ENCODE data around the gene PANX1. TPM values are rescaled to one million over a fixed set of nuclear protein-coding genes. Genes with fewer than 3 reads are reported as not detected.

The PANX1 gene
- total RNA-seq, 1 donor = 48.1 TPM

DNA sequence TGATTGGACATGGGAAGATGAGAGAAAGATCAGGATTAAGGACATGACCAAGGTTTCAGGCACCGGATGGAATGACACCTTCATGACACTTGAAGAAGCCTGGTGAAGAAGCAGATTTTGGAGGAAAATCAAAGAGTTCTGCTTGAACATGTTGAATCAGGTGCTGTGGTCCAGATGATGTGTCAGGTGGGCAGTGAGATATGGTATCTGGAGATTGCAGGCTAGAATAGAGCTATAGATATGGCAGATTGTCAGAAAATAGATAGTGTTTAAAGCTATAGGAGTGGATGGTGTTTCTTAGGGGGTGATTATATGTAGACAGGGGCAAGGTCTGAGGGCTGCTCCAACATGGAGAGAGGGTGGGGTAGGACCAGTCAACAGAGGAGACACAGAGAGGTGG, 40.2 kb downstream of the PANX1 start:
- Histone ChIP-seq H3K27ac (ENCODE audit: low read depth, low read length) (no peak overlapping the region), H3K4me2 (ENCODE audit: insufficient read depth, low read length) (no peak overlapping the region), H3K79me2 (ENCODE audit: insufficient read depth, low read length) (peaks cover 54% of the 10 kb centered on the region), H2AFZ (ENCODE audit: low read length) (no peak overlapping the region), H3K4me3 (ENCODE audit: insufficient read depth, low read length) (no peak overlapping the region), H3K9me3 (ENCODE audit: low read depth, low read length) (no peaks in the 10 kb centered on the region), H4K20me1 (ENCODE audit: insufficient read depth, low read length) (peaks cover 31% of the 10 kb centered on the region), H3K4me1 (ENCODE audit: insufficient read depth, low read length) (no peaks in the 10 kb centered on the region), H3K27me3 (ENCODE audit: insufficient read depth, low read length) (no peaks in the 10 kb centered on the region), H3K36me3 (ENCODE audit: insufficient read depth, low read length) (no peaks in the 10 kb centered on the region)
- TF ChIP-seq CTCF (IDR thresholded peaks at IDR 0.05; ENCODE audit: extremely low read depth, low read depth, low read length) = no peak
- DNase-seq (ENCODE audit: insufficient read length, low spot score, missing footprints) = no peak

DNA sequence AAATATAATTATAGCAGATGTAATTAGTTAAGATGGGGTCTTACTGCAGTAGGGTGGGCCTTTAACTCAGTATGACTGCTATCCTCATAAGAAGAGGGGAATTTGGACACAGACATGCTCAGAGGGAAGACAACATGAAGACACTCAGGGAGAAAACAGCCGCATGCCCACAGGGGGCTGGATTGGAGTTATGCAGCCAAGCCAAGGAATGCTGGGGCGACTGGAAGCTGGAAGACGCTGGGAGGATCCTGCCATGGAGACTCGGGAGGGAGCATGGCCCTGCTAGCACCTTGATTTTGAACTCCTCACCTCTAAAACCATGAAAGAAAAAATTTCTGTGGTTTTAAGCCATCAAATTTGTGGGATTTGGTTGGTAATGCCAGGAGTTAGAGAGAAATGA, 40.9 kb downstream of the PANX1 start:
- TF ChIP-seq CTCF (IDR thresholded peaks at IDR 0.05; ENCODE audit: extremely low read depth, low read depth, low read length) = no peak
- H3K9me3 ChIP-seq (ENCODE audit: low read depth, low read length) = no peaks in the 10 kb centered on the region
- peaks cover 54% of the 10 kb centered on the region for H3K79me2 ChIP-seq (ENCODE audit: insufficient read depth, low read length)
- no peak overlapping the region for H3K4me3 ChIP-seq (ENCODE audit: insufficient read depth, low read length)
- H3K27ac ChIP-seq (ENCODE audit: low read depth, low read length) = no peak overlapping the region
- no peak for DNase-seq (ENCODE audit: insufficient read length, low spot score, missing footprints)
- no peak overlapping the region for H3K4me2 ChIP-seq (ENCODE audit: insufficient read depth, low read length)
- H4K20me1 ChIP-seq (ENCODE audit: insufficient read depth, low read length) = peaks cover 32% of the 10 kb centered on the region
- no peaks in the 10 kb centered on the region for H3K27me3 ChIP-seq (ENCODE audit: insufficient read depth, low read length)
- H2AFZ ChIP-seq (ENCODE audit: low read length) = no peak overlapping the region
- no peaks in the 10 kb centered on the region for H3K4me1 ChIP-seq (ENCODE audit: insufficient read depth, low read length)
- H3K36me3 ChIP-seq (ENCODE audit: insufficient read depth, low read length) = no peaks in the 10 kb centered on the region

GRCh38 chr11:94169930-94170545, 41.4 kb downstream of the PANX1 start:
- TF ChIP-seq CTCF (IDR thresholded peaks at IDR 0.05; ENCODE audit: extremely low read depth, low read depth, low read length) = no peak
- no peak overlapping the region for H3K4me2 ChIP-seq (ENCODE audit: insufficient read depth, low read length)
- no peak for DNase-seq (ENCODE audit: insufficient read length, low spot score, missing footprints)
- peaks cover 38% of the 10 kb centered on the region for H4K20me1 ChIP-seq (ENCODE audit: insufficient read depth, low read length)
- no peak overlapping the region for H2AFZ ChIP-seq (ENCODE audit: low read length)
- H3K4me3 ChIP-seq (ENCODE audit: insufficient read depth, low read length) = no peak overlapping the region
- H3K9me3 ChIP-seq (ENCODE audit: low read depth, low read length) = no peaks in the 10 kb centered on the region
- H3K79me2 ChIP-seq (ENCODE audit: insufficient read depth, low read length) = peaks cover 54% of the 10 kb centered on the region
- H3K36me3 ChIP-seq (ENCODE audit: insufficient read depth, low read length) = no peaks in the 10 kb centered on the region
- peaks cover 5% of the 10 kb centered on the region for H3K4me1 ChIP-seq (ENCODE audit: insufficient read depth, low read length)
- H3K27ac ChIP-seq (ENCODE audit: low read depth, low read length) = no peak overlapping the region
- no peaks in the 10 kb centered on the region for H3K27me3 ChIP-seq (ENCODE audit: insufficient read depth, low read length)

- H3K4me3 ChIP-seq (ENCODE audit: insufficient read depth, low read length) = no peak overlapping the region
- no peaks in the 10 kb centered on the region for H3K9me3 ChIP-seq (ENCODE audit: low read depth, low read length)
- peaks cover 13% of the 10 kb centered on the region for H3K4me1 ChIP-seq (ENCODE audit: insufficient read depth, low read length)
- H3K27ac ChIP-seq (ENCODE audit: low read depth, low read length) = no peak overlapping the region
- no peak overlapping the region for H2AFZ ChIP-seq (ENCODE audit: low read length)
- TF ChIP-seq CTCF (IDR thresholded peaks at IDR 0.05; ENCODE audit: extremely low read depth, low read depth, low read length) = no peak
- H4K20me1 ChIP-seq (ENCODE audit: insufficient read depth, low read length) = peaks cover 40% of the 10 kb centered on the region
- no peaks in the 10 kb centered on the region for H3K27me3 ChIP-seq (ENCODE audit: insufficient read depth, low read length)
- no peak overlapping the region for H3K4me2 ChIP-seq (ENCODE audit: insufficient read depth, low read length)
- DNase-seq (ENCODE audit: insufficient read length, low spot score, missing footprints) = no peak
- no peaks in the 10 kb centered on the region for H3K36me3 ChIP-seq (ENCODE audit: insufficient read depth, low read length)
- H3K79me2 ChIP-seq (ENCODE audit: insufficient read depth, low read length) = peaks cover 52% of the 10 kb centered on the region
Measured at GRCh38 chr11:94170953-94171352, 42.3 kb downstream of the PANX1 start.

All from osteoblast (primary cell).